GM10847 (cell line): ENCODE measurements around the gene YEATS2.

Experiments used
- POLR2A ChIP-seq: IDR thresholded peaks from 2 replicates; pipeline ENCODE4 v1.6.1; 2011; ENCODE audit not compliant: insufficient read length; ENCODE audit errors: extremely low read depth

Gene YEATS2

DNA sequence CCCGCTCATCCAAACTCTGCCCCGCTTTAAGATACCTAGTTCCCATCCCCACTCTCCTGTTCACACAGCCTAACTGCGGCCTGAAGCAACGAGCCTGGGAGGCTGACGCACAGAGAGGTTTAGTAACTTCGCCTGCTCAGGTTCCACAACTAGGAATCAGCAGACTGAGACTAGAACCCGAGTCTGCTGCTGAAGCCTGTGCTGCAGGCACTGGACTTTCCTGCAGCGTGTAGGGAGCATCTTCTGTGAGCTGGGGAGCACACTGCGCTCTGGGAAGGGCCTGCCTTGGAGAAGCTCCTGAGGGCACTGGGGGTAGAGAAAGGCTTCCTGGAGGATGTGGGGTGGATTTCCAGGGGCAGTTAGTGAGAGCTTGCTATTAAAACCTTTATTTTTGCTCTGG, 132.6 kb downstream of the YEATS2 start:
- no peak for TF ChIP-seq POLR2A

DNA sequence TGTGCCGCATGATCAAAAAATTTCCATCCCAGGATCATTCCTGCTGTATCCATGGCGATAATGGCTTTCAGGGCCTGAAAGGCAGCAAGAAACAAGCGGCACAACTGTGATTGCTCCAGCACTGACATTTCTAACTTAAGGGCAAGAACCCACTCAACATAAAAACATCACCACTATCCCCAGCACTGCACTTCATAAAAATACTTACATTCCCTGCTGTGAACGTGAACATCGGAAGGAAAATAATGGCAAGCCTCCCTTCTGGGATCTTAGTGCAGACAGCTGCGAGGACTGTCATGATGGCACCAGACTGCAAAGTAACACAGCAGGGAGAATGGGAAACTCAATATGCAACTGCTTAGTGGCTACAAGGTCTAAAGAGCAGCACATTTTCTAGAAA, 135.9 kb downstream of the YEATS2 start:
- TF ChIP-seq POLR2A: no peak

DNA sequence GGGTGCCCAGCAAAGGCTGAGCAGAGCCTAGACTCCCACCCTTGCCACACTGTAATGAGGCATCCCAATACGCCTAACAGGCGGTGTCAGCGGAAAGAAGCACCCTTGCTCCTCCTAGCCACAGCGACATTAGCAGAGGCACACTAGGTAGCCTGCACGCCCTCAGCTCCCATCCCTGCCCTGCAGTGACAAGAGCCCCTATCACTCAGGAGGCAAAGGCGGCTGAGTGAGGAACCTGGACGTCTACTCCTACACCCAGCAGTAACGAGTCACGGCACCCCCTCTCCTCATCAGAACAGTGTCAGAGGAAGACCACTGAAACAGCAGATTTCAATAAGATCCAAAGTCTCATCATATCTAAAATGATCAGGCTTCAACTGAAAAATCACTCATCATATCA, 139.8 kb downstream of the YEATS2 start:
- TF ChIP-seq POLR2A: no peak

DNA sequence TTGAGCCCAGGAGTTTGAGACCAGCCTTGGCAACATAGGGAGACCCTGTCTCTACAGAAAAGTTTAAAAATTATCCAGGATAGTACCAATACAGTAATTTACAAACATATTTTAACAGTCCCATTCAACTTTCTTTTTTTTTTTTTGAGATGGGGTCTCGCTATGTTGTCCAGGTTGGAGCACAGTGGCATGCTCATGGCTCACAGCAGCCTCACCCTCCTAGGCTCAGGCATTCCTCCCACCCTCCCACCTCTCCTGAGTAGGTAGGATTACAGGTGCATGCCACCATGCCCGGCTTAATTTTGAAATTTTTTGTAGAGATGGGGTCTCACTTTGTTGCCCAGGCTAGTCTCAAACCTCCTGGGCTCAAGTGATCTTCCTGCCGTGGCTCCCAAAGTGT, 140.3 kb downstream of the YEATS2 start:
- no peak for TF ChIP-seq POLR2A

DNA sequence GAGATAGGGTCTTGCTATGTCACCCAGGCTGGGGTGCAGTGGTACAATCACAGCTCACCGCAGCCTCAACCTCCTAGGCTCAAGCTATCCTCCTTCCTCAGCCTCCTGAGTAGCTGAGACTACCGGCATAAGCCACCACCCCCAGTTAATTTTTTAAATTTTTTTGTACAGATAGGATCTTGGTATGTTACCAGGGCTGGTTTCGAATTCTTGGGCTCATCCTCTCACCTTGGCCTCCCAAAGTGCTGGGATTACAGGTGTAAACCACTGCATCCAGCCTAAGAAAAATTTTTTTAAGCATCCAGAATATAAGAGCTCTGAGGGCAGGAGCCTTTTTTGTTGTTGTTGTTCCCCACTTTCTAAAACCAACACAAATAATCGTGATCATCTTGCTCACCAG, 142.2 kb downstream of the YEATS2 start:
- no peak for TF ChIP-seq POLR2A

DNA sequence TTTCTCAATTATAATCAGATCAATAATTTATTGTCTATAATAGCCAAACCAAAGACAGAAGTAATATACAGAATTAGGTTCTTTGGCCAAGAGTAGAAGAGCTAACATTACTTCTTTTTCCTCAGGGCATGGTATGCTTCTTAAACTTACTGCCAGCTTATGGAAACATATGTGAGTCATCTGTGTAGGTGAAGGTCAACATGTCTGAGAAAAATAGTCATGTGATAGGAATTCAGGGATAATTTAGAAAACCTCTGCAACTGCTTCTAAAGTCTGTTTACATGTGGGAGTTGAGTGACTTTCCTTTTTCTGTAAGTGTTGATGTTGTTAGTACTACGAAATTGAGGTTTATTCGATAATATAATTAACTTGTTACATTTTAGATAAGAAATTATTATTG, 147.0 kb downstream of the YEATS2 start:
- TF ChIP-seq POLR2A: no peak

DNA sequence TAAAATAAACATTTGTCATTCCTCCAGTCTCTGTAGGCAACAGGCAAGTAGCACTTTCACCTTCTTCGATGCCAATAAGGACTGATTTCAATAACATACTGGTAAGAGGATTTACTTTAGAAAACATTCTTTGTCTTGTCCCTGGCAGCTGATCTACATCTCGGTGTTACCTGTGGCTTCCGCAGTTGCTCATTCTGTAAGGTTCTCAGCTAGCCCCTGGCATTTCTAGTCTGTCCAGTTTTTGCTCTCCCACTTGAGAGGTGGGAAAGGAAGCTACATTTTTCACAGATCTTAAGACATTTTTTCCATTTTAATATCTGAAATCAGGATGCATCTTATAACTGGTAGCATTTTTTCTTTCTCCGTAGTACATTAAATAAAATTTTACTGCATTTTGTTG, 147.5 kb downstream of the YEATS2 start:
- TF ChIP-seq POLR2A: no peak

DNA sequence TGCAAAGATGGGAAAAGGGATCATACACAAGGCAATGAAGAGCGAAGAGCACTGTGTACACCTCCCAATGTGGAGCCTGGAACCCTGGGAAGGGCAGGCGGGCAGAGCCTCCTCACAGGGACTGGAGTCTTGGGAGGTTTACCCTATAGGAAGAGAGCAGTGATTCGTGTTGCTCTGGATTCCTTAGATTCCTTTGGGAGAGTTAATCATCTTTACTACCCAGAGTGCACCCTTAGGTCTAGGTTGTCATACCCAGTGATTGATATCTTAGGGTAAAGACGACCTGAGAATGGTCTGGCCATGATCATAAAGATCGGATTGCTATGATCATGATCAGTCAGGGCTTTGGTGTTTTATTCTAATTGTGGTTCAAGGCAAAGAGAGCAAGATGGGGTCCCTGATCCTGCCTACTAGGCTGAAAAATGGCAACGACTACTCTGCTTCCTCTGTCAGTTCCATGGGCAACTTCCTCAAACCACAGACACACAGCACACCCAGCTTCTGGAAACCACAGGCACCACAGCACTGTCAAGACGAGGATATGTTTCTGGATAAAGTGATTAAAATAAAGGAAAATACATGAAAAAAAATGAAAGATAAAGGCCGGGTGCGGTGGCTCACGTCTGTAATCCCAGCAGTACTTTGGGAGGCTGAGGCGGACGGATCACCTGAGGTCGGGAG, 148.2 kb downstream of the YEATS2 start:
- no peak for TF ChIP-seq POLR2A

DNA sequence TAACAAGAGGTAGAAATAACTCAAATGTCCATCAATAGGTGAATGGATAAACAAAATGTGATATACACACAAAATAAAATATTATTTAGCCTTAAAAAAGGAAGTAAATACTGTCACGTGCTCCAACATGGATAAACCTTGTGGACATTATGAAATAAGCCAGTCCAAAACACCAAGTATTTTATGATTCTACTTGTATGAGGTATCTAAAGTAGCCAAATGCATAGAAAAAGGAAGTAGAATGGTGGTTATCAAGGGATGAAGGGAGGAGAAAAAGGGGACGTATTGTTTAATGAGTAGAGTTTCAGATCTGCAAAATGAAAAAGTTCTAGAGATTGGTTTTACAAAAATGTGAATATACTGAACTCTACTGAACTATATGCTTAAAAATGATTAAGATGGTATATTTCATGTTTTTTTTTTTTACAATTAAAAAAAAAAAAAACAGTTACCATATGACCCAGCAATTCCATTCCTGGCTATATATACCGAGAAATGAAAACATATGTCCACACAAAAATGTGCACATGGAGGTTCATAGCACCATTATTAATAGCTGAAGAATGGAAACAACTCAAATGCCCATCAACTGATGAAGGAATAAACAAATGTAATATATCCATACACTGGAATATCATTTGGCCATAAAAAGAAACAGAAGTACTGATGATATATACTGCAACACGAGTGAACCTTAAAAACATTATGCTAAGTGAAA, 156.9 kb downstream of the YEATS2 start:
- TF ChIP-seq POLR2A: no peak

DNA sequence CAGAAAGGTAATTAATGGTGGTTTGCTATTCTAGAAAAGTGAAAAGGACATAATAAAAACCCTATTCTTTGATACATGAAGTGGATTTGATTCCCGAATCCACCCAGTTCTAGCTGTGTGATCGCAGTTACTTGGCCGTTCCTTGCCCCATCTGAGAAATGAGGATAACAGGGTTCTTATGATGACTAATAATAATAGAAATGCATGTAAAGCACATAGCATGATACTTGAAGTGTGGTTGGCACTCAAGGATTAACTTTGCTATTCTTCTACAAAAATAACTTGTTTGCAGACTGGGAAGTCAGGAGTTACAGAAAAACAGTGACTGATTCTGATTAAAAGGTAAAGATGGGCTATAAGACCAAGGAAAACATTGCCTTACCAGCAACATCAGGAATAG, 160.3 kb downstream of the YEATS2 start:
- no peak for TF ChIP-seq POLR2A
